Peyer's patch (tissue), 4 donors: ENCODE results near the gene RERE.

Experiments used
- POLR2A ChIP-seq, 2 donors: fragments of 450-650 bp; IDR thresholded peaks; one replicate each; pipeline ENCODE4 v1.5.1; 2017; ENCODE audit warnings: antibody characterized with exemption in 2 of 2, mild to moderate bottlenecking in 2 of 2, moderate library complexity in 2 of 2
- TF ChIP-seq, protein P1 (sequence below), 6 experiments: fragments of 450-650 bp in 4 of 6; fragments of 200-600 bp in 2 of 6; sonication (generic) in 1 of 6; IDR thresholded peaks; one replicate each; pipeline ENCODE4 v1.5.1; 2017 to 2019; ENCODE audit warnings: antibody characterized with exemption in 6 of 6, mild to moderate bottlenecking in 3 of 6, moderate library complexity in 1 of 6

DNA sequence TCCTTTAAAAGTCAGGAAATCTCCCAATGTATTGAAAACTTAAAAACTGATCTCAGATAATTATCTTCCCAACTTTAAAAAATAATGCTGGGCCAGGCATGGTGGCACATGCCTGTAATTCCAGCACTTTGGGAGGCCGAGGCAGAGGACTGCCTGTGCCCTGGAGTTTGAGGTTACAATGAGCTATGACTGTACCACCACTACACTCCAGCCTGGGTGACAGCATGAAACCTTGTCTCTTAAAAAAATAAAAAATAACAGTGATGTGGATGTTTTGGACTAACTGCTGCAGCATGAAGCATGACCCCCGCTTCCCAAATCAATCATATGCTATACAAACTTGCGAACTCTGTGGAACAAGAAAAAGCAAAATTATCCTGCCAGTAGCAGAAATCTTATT, 186.3 kb downstream of the RERE start:
- TF ChIP-seq, protein P1, sequence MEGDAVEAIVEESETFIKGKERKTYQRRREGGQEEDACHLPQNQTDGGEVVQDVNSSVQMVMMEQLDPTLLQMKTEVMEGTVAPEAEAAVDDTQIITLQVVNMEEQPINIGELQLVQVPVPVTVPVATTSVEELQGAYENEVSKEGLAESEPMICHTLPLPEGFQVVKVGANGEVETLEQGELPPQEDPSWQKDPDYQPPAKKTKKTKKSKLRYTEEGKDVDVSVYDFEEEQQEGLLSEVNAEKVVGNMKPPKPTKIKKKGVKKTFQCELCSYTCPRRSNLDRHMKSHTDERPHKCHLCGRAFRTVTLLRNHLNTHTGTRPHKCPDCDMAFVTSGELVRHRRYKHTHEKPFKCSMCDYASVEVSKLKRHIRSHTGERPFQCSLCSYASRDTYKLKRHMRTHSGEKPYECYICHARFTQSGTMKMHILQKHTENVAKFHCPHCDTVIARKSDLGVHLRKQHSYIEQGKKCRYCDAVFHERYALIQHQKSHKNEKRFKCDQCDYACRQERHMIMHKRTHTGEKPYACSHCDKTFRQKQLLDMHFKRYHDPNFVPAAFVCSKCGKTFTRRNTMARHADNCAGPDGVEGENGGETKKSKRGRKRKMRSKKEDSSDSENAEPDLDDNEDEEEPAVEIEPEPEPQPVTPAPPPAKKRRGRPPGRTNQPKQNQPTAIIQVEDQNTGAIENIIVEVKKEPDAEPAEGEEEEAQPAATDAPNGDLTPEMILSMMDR (IDR thresholded peaks at IDR 0.05): no peak
- no peak for TF ChIP-seq POLR2A (IDR thresholded peaks at IDR 0.05)
